Measurements from ENCODE around the gene CTIF. TPM values are rescaled to one million over a fixed set of nuclear protein-coding genes. Genes with fewer than 3 reads are reported as not detected.
A peak's percentile ranks its signal among the peaks of the same experiment; 100 is the strongest.

Gene CTIF
- total RNA-seq, 1 donor from 2014 or later: 48.5 TPM

DNA sequence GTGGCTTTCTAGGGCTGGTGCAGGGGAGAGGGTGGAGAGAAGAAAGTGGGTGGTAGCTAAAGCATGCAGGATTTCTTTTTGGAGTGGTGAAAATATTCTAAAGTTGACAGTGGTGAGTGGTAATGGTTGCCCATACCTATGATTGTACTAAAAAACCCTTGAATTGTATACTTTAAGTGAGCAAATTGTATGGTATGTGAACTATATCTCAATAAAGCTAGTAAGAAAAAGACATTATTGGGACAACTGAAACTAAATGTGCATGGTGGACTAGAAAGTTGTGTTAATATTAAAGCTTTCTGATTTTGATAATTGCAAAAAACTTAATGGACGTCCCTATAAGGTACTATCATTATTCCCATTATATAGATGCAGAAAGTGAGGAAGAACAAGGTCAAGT lies 361.6 kb downstream of the CTIF start:
- no peak overlapping the region for H3K4me3 Mint-ChIP-seq
- peaks cover 8% of the 10 kb centered on the region for H3K9me3 Mint-ChIP-seq
- H3K36me3 Mint-ChIP-seq: no peaks in the 10 kb centered on the region
- H3K27me3 Mint-ChIP-seq: no peaks in the 10 kb centered on the region
- peaks cover 9% of the 10 kb centered on the region for H3K4me1 Mint-ChIP-seq (ENCODE audit: unreplicated experiment)
- TF ChIP-seq, protein P1, sequence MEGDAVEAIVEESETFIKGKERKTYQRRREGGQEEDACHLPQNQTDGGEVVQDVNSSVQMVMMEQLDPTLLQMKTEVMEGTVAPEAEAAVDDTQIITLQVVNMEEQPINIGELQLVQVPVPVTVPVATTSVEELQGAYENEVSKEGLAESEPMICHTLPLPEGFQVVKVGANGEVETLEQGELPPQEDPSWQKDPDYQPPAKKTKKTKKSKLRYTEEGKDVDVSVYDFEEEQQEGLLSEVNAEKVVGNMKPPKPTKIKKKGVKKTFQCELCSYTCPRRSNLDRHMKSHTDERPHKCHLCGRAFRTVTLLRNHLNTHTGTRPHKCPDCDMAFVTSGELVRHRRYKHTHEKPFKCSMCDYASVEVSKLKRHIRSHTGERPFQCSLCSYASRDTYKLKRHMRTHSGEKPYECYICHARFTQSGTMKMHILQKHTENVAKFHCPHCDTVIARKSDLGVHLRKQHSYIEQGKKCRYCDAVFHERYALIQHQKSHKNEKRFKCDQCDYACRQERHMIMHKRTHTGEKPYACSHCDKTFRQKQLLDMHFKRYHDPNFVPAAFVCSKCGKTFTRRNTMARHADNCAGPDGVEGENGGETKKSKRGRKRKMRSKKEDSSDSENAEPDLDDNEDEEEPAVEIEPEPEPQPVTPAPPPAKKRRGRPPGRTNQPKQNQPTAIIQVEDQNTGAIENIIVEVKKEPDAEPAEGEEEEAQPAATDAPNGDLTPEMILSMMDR (conservative IDR thresholded peaks at IDR 0.05): no peak
- H3K27ac Mint-ChIP-seq: no peak overlapping the region
- DNase-seq (ENCODE audit: extremely low spot score, unreplicated experiment): no peak

DNA sequence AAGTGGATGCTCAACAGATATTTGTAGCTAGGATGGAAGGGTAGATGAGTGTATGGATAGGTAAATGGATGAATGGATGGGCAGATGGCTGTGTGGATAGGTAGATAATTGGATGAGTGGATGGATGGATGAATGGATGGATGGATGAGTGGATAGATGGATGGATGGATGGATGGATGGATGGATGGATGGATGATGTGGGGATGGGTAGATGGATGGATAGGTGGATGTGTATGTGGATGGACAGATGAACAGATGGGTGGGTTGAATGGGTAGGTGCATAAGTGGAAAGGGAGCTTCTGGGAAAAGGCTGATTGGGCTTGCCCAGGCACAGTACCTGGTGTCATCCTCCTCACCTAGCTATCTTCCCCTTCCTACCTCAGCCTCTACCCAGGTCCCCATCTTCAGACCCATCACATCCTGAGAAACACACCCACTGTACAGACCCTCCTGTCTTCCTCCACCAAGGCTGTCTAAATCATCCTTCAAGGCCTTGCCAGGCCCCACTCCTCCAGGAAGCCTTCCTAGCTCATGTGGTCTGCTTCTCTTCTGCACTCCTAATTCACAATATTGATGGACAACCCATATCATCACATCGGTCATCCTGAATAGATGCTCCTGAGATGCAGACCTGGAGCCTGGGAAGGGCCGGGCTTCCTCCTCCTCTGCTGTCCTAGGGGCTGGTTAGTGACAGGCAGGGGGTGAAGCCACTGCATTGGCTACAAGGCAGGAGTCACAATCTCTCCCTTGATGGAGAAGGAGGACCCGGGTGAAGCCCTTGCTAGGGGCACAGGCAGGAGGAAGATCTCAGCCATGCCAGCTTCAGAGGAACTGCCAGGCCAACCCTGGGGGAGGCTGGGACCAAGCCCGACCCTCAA lies 362.6 kb downstream of the CTIF start:
- no peak overlapping the region for H3K4me3 Mint-ChIP-seq
- no peaks in the 10 kb centered on the region for H3K27me3 Mint-ChIP-seq
- no peak overlapping the region for H3K27ac Mint-ChIP-seq
- TF ChIP-seq, protein P1 (conservative IDR thresholded peaks at IDR 0.05): no peak
- no peak for DNase-seq (ENCODE audit: extremely low spot score, unreplicated experiment)
- H3K9me3 Mint-ChIP-seq: peaks cover 9% of the 10 kb centered on the region
- H3K36me3 Mint-ChIP-seq: no peaks in the 10 kb centered on the region
- peaks cover 4% of the 10 kb centered on the region for H3K4me1 Mint-ChIP-seq (ENCODE audit: unreplicated experiment)

DNA sequence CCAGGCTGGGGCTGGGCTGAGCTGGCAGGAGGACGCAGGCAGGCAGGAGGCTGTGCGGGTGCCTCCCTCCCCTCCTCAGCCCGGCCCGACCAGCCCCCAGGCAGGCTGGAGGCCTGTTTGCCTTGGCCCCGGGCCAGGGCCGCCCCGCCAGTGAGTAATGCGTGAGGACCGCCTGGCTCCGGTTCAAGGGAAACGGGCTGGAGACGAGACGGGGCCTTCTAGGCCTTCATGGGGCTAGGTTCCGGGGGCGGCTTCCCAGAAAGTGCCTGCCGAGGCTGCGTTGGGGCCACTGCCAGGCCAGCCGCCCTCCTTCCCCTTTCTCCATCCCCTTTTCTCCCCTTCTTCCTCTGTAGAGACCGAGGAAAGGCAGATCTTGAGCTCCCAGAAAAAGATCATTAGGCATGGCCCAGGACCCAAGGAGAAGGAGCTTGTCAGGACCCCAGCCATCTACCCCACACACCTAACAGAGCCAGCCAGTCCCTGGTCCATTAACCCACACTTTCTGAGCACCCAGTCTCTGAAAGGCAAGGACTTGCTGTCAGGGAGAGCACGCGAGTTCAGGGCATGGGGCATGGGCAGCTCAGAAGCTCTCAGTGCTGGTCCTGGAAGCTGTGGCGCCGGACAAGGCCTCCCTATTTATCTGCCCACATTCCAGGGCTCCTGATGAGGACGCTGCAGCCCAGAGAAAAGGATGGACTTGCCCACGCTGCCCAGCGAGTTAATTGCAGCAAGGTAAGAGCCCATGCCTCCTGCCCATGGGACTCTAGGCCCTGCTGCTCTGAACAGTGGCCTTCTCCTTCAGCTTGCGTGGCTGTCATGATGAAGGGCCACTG lies 363.4 kb downstream of the CTIF start:
- Mint-ChIP-seq H3K36me3 (no peaks in the 10 kb centered on the region), H3K27me3 (no peaks in the 10 kb centered on the region), H3K4me3 (no peak overlapping the region), H3K9me3 (peaks cover 9% of the 10 kb centered on the region), H3K27ac (no peak overlapping the region), H3K4me1 (ENCODE audit: unreplicated experiment) (no peaks in the 10 kb centered on the region)
- TF ChIP-seq, protein P1 (conservative IDR thresholded peaks at IDR 0.05): no peak
- DNase-seq (ENCODE audit: extremely low spot score, unreplicated experiment): peak; percentile 86

DNA sequence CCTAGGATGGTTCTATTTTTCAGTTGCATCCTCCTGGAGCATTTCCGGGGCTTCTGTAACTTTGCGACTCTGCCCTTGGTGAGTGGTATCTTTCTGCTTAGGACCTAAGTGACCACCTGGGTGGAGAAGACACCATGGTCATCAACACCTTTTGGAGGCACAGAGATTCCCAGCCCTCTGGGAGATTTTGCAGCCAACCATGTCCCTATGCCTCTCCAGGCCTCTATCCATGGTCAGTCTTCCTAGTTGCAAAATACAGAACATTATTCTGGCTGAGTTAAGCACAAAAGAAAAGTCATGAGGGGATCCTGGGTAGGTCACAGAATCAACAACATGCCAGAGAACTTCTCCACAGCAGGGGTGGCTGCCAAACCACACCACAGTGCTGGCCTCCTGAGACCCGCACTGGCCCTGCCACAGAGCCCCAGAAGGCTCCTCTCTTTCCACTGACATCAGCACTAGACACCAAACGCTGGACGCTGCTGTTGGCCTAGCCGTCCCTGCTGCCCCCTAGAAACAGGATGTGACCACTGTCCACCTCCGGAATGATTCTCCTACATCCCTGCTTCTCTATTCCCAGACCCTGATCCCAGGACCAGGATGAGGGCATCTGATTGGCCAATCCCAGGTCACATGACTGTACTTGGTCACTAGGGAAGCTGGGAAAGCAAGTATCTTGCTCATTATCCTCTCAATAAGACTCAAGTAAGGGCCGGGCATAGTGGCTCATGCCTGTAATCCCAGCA lies 364.2 kb downstream of the CTIF start:
- TF ChIP-seq, protein P1 (conservative IDR thresholded peaks at IDR 0.05): no peak
- DNase-seq (ENCODE audit: extremely low spot score, unreplicated experiment): no peak
- no peaks in the 10 kb centered on the region for H3K4me1 Mint-ChIP-seq (ENCODE audit: unreplicated experiment)
- no peaks in the 10 kb centered on the region for H3K36me3 Mint-ChIP-seq
- no peak overlapping the region for H3K27ac Mint-ChIP-seq
- H3K27me3 Mint-ChIP-seq: no peaks in the 10 kb centered on the region
- H3K4me3 Mint-ChIP-seq: no peak overlapping the region
- peaks cover 9% of the 10 kb centered on the region for H3K9me3 Mint-ChIP-seq

DNA sequence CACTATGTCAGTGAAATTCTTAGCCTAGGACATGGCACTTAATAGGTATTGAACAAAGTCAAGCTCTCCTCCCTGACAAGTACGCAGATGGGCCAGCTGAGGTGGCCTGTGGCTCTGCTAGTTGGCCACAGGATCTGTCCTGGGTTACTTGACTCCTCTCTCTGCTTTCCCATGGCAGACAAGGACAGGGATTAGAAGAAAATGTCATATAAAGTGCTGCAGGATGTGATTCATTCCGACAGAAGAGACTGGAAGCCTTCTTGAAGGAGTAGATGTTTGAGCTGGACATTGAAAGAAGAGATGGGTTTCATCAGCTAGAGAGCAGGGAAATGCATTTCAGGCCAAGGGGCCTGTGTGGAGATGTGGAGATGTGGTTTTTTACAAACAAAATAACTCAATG lies 365.3 kb downstream of the CTIF start:
- H3K4me3 Mint-ChIP-seq: no peak overlapping the region
- H3K36me3 Mint-ChIP-seq: no peaks in the 10 kb centered on the region
- H3K4me1 Mint-ChIP-seq (ENCODE audit: unreplicated experiment): no peaks in the 10 kb centered on the region
- H3K27ac Mint-ChIP-seq: no peak overlapping the region
- peaks cover 9% of the 10 kb centered on the region for H3K9me3 Mint-ChIP-seq
- TF ChIP-seq, protein P1 (conservative IDR thresholded peaks at IDR 0.05): no peak
- no peak for DNase-seq (ENCODE audit: extremely low spot score, unreplicated experiment)
- H3K27me3 Mint-ChIP-seq: no peaks in the 10 kb centered on the region
